Measurements from ENCODE around the gene ZBTB8OS.

ZBTB8OS gene

DNA sequence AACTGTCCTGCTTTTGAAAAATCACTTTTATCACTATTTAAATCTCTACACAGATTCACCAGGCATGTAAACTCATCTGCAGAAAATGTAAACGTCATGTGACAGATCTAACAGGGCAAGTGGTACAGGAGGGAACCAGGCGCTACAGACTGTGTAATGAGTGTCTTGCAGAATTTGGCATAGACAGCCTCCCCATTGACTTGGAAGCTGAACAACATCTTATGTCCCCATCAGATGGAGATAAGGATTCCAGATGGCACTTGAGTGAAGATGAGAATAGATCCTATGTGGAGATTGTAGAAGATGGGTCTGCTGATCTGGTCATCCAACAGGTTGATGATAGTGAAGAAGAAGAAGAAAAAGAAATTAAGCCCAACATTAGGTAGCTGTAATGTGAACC lies 50.3 kb downstream of the ZBTB8OS start:
- ATAC-seq: no peak
- Mint-ChIP-seq H3K36me3 (peaks cover 12% of the 10 kb centered on the region), H3K27me3 (no peaks in the 10 kb centered on the region), H3K4me3 (no peak overlapping the region), H3K9me3 (no peaks in the 10 kb centered on the region), H3K4me1 (no peaks in the 10 kb centered on the region), H3K27ac (no peak overlapping the region)

DNA sequence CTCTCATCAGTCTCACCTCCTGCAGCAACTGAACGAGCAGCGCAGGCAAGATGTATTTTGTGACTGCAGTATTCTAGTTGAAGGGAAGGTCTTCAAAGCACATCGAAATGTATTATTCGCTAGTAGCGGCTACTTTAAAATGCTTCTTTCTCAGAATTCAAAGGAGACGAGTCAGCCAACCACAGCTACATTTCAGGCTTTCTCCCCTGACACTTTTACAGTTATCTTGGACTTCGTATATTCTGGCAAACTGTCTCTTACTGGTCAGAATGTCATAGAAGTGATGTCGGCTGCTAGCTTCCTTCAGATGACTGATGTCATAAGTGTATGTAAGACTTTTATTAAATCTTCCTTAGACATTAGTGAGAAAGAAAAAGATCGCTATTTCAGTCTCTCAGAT lies 57.4 kb downstream of the ZBTB8OS start:
- Mint-ChIP-seq H3K27ac (no peak overlapping the region), H3K4me3 (no peak overlapping the region), H3K27me3 (no peaks in the 10 kb centered on the region), H3K36me3 (peaks cover 30% of the 10 kb centered on the region), H3K4me1 (no peaks in the 10 kb centered on the region), H3K9me3 (no peaks in the 10 kb centered on the region)
- ATAC-seq: no peak

DNA sequence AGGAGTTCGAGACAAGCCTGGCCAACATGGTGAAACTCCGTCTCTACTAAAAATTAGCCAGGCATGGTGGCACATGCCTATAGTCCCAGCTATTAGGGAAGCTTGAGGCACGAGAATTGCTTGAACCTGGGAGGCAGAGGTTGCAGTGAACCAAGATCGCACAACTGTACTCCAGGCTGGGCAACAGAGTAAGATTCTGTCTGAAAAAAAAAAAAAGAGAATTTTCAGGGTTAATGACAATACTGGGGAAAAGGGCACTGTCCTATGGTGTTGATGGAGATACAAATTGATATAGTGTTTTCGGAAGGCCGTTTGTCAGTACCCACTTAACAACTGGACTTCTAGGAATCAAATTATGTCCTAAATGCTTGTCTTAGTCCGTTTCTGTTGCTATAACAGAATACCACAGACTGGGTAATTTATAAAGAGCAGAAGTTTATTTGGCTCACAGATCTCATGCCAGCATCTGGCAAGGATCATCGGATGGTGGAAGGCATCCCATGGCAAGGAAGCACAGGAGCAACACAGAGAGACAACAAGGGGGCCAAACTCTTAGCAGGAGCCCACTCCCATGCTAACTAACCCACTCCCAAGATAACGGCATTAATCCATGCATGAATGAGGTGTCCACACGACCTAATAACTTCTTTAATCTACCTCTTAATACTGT lies 69.9 kb downstream of the ZBTB8OS start:
- Mint-ChIP-seq H3K9me3 (no peaks in the 10 kb centered on the region), H3K4me1 (no peaks in the 10 kb centered on the region), H3K27me3 (no peaks in the 10 kb centered on the region), H3K27ac (no peak overlapping the region), H3K4me3 (no peak overlapping the region), H3K36me3 (no peaks in the 10 kb centered on the region)
- no peak for ATAC-seq

Measured in stimulated activated memory B cell treated with anti-CD40 and anti-IgM and Interleukin-4, amounts not matched to agents 10 μg/mL and 1 μg/mL and 100 μg/mL, for 72 hours (primary cell).